ENCODE data around the gene RNF183. TPM values are rescaled to one million over a fixed set of nuclear protein-coding genes. Genes with fewer than 3 reads are reported as not detected.

The RNF183 gene
- total RNA-seq, 1 donor from 2014 or later = not detected

Other genes starting within 250 kb of the RNF183 start
- gene ZFP37, start 246.7 kb downstream of the RNF183 start, total RNA-seq = 0.82 TPM
- 13.9 TPM for gene SLC31A2, start 152.4 kb downstream of the RNF183 start, total RNA-seq
- gene FKBP15, start 82.1 kb downstream of the RNF183 start, total RNA-seq = 21.4 TPM
- 11.4 TPM for gene SLC31A1, start 81.8 kb downstream of the RNF183 start, total RNA-seq
- gene CDC26, start 27.8 kb downstream of the RNF183 start, total RNA-seq = 34.9 TPM
- gene PRPF4, start 27.7 kb downstream of the RNF183 start, total RNA-seq = 11.7 TPM
- gene WDR31, start 36.9 kb upstream of the RNF183 start, total RNA-seq = 12.9 TPM
- gene BSPRY, start 46.2 kb upstream of the RNF183 start, total RNA-seq = 0.37 TPM
- gene HDHD3, start 73.6 kb upstream of the RNF183 start, total RNA-seq = 9.9 TPM
- gene ALAD, start 97.9 kb upstream of the RNF183 start, total RNA-seq = 117 TPM
- 25.1 TPM for gene POLE3, start 107.3 kb upstream of the RNF183 start, total RNA-seq
- gene C9orf43, start 107.4 kb upstream of the RNF183 start, total RNA-seq = 0.12 TPM
- 115 TPM for gene RGS3, start 160.4 kb upstream of the RNF183 start, total RNA-seq